ENCODE results near the gene PTPRZ1. TPM values are rescaled to one million over a fixed set of nuclear protein-coding genes. Genes with fewer than 3 reads are reported as not detected.

PTPRZ1 gene
- total and polyA plus RNA-seq, 10 of the 15 experiments (the other 5 are each of a cell fraction or from before 2014, with no cell fraction given): 0.05 to 0.21 (median 0.11) TPM; not detected in 7

DNA sequence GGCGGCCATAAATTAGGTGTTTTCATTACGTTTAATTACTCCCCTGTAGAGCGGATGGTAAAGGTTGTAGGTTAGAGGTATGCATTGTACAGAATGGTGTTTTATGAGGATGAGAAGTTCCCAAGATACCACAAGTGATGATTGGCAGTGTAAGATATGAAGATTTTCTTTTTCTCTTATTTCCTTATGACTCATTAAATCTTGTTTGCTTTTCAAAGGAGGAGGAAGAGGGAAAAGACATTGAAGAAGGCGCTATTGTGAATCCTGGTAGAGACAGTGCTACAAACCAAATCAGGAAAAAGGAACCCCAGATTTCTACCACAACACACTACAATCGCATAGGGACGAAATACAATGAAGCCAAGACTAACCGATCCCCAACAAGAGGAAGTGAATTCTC lies 137.2 kb downstream of the PTPRZ1 start (continued):
- TF ChIP-seq TCF12 (IDR thresholded peaks at IDR 0.05; ENCODE audit: low read depth, low read length): no peak
- TF ChIP-seq, protein P1, sequence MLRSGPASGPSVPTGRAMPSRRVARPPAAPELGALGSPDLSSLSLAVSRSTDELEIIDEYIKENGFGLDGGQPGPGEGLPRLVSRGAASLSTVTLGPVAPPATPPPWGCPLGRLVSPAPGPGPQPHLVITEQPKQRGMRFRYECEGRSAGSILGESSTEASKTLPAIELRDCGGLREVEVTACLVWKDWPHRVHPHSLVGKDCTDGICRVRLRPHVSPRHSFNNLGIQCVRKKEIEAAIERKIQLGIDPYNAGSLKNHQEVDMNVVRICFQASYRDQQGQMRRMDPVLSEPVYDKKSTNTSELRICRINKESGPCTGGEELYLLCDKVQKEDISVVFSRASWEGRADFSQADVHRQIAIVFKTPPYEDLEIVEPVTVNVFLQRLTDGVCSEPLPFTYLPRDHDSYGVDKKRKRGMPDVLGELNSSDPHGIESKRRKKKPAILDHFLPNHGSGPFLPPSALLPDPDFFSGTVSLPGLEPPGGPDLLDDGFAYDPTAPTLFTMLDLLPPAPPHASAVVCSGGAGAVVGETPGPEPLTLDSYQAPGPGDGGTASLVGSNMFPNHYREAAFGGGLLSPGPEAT (IDR thresholded peaks at IDR 0.05; ENCODE audit: low read depth): no peak
- no peak for TF ChIP-seq MEF2A (IDR thresholded peaks at IDR 0.05; ENCODE audit: insufficient read depth, low read depth, low read length)

DNA sequence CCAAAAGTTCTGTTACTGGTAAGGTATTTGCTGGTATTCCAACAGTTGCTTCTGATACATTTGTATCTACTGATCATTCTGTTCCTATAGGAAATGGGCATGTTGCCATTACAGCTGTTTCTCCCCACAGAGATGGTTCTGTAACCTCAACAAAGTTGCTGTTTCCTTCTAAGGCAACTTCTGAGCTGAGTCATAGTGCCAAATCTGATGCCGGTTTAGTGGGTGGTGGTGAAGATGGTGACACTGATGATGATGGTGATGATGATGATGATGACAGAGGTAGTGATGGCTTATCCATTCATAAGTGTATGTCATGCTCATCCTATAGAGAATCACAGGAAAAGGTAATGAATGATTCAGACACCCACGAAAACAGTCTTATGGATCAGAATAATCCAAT lies 140.1 kb downstream of the PTPRZ1 start:
- no TSS peak for BruUV-seq (replicated peaks)
- no peaks in the 10 kb centered on the region for H3K27me3 ChIP-seq (replicated peaks in 1 of 2; ENCODE audit: control insufficient read depth in 2 of 2, insufficient read depth in 2 of 2, low read length in 1 of 2)
- TF ChIP-seq KDM1A (IDR thresholded peaks at IDR 0.05; ENCODE audit: borderline replicate concordance) (no peak), RFX5 (IDR thresholded peaks at IDR 0.05; ENCODE audit: low read depth, low read length) (no peak), NFXL1 (IDR thresholded peaks at IDR 0.05; ENCODE audit: borderline replicate concordance) (no peak), FOXM1 (IDR thresholded peaks at IDR 0.05; ENCODE audit: low read depth, low read length) (no peak), HDAC2 (IDR thresholded peaks at IDR 0.05) (no peak), CEBPB (IDR thresholded peaks at IDR 0.05; ENCODE audit: borderline replicate concordance in 1 of 2, low read depth in 2 of 2, low read length in 2 of 2) (no peak)
- POLR2A ChIA-PET: no interaction called here
- RAD21 ChIA-PET (ENCODE audit: unreplicated experiment): no interaction called here
- H3K9me3 ChIP-seq (replicated peaks; ENCODE audit: control insufficient read depth, insufficient read depth, low read length): no peaks in the 10 kb centered on the region
- no peaks in the 10 kb centered on the region for H3K36me3 ChIP-seq (ENCODE audit: control insufficient read depth in 2 of 2, insufficient read depth in 2 of 2, low read length in 1 of 2)
- ATAC-seq (peak; percentile 54), DNase-seq (ENCODE audit: low read depth, low spot score) (no peak), FAIRE-seq (no peak)
- intact Hi-C loops (cut with micrococcal nuclease; ENCODE audit: unreplicated experiment) (no loop called here), in situ Hi-C loops (cut with MboI) (no loop called here)
- 0% methylated on average over 2 of the region's 2 CpGs for WGBS (ENCODE audit: insufficient coverage, insufficient replicate concordance, low lambda C conversion rate, missing lambda C conversion rate)
- no peak overlapping the region for H3K4me3 ChIP-seq
- SMC1A ChIA-PET (ENCODE audit: uncharacterized antibody, unreplicated experiment): no interaction called here
- no peak overlapping the region for H2AFZ ChIP-seq (ENCODE audit: control insufficient read depth, low read depth, low read length)
- no peaks in the 10 kb centered on the region for H3K4me1 ChIP-seq (ENCODE audit: control insufficient read depth, insufficient read depth, low read length)
- H4K20me1 ChIP-seq (ENCODE audit: control insufficient read depth, insufficient read depth): no peaks in the 10 kb centered on the region
- no peak overlapping the region for H3K4me2 ChIP-seq (ENCODE audit: control insufficient read depth, insufficient read depth)
- H3K79me2 ChIP-seq (ENCODE audit: control insufficient read depth, insufficient read depth, low read length): no peaks in the 10 kb centered on the region
- no peak overlapping the region for H3K27ac ChIP-seq (ENCODE audit: control insufficient read depth, insufficient read depth)
- CTCF ChIA-PET: no interaction called here
- H3K9ac ChIP-seq (ENCODE audit: control insufficient read depth, insufficient read depth, low read length): no peak overlapping the region

All from GM12878 (cell line).